Esophagus (tissue), 2 donors: Measurements from ENCODE around the gene DNAI7. TPM values are rescaled to one million over a fixed set of nuclear protein-coding genes. Genes with fewer than 3 reads are reported as not detected.

Source experiments
- H3K27ac ChIP-seq, 2 donors: one replicate each; pipeline ENCODE4 v1.5.1; 2013; ENCODE audit warnings: low read depth in 2 of 2, mild to moderate bottlenecking in 2 of 2, inconsistent platforms in 1 of 2, low read length in 1 of 2, moderate library complexity in 1 of 2
- H3K27me3 ChIP-seq, 2 donors: one replicate each; pipeline ENCODE4 v1.6.1; 2013; ENCODE audit warnings: low read length in 2 of 2, control low read depth in 1 of 2, mild to moderate bottlenecking in 1 of 2; ENCODE audit not compliant: insufficient read depth in 2 of 2, control insufficient read depth in 1 of 2
- H3K36me3 ChIP-seq, 2 donors: one replicate each; pipeline ENCODE4 v1.6.1; 2013; ENCODE audit warnings: low read length in 1 of 2; ENCODE audit not compliant: control insufficient read depth in 2 of 2, insufficient read depth in 2 of 2
- H3K4me1 ChIP-seq, 2 donors: one replicate each; pipeline ENCODE4 v1.6.1; 2013; ENCODE audit warnings: low read length in 1 of 2; ENCODE audit not compliant: control insufficient read depth in 2 of 2, insufficient read depth in 2 of 2
- H3K4me3 ChIP-seq, 2 donors: one replicate each; pipeline ENCODE4 v1.5.1; 2013; ENCODE audit warnings: low read length in 2 of 2, mild to moderate bottlenecking in 2 of 2, low read depth in 1 of 2, moderate library complexity in 1 of 2
- H3K9me3 ChIP-seq, 2 donors: one replicate each; pipeline ENCODE4 v1.6.1; 2013; ENCODE audit warnings: mild to moderate bottlenecking in 2 of 2, low read depth in 1 of 2, low read length in 1 of 2, moderate library complexity in 1 of 2; ENCODE audit not compliant: control insufficient read depth in 2 of 2, insufficient read depth in 1 of 2
- WGBS, 2 donors: extraction: QIAGEN DNeasy Blood & Tissue Kit; methylation state at CpG; one replicate each; pipeline ENCODE4 v1.1.7; 2013; 5-methylcytosine and 5-hydroxymethylcytosine counted together
- polyA plus RNA-seq, 2 donors: library from polyadenylated mRNA; stranded (reverse); fragments of 200-250 nt; gene quantifications; one replicate each; pipeline ENCODE4 v1.2.3, GENCODE V29; 2013
- donor health status: healthy with polysubstance abuse.
- donor health status: Bipolar disorder and iron deficiency.

The DNAI7 gene
- polyA plus RNA-seq, 2 donors: 0.07 to 0.18 TPM

DNA sequence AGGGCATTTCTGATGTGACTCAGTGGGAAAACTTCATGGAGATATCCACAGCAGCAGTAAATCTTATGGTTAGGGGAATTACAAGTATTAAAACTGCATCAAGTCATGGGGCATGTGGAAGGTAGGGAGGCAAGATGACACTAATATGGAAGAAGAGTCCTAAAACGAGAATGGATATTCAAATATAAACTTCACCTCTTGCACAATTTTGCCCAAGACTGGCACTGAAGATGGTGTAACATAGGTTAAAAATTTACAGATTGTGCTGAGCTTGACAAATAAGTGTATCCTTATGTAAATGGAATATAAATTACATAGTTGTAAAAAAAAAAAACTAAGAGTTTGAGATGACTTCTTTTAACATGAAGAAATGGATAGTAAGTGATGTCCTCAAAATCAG, 12.9 kb upstream of the DNAI7 start:
- H3K9me3 ChIP-seq: no peaks in the 10 kb centered on the region
- no peak overlapping the region for H3K27ac ChIP-seq
- no peaks in the 10 kb centered on the region for H3K27me3 ChIP-seq
- WGBS, 2 donors: 82 to 94% methylated on average over 1 of the region's 1 CpG
- no peak overlapping the region for H3K4me3 ChIP-seq
- no peaks in the 10 kb centered on the region for H3K4me1 ChIP-seq
- peaks cover 0 to 3% of the 10 kb centered on the region in 2 donors for H3K36me3 ChIP-seq

- WGBS, 2 donors: 98% methylated on average over 6 of the region's 6 CpGs
- Histone ChIP-seq H3K27me3 (no peaks in the 10 kb centered on the region), H3K36me3 (peaks cover 0 to 3% of the 10 kb centered on the region in 2 donors)
Observed at GRCh38 chr12:25207411-25207810, 12.5 kb upstream of the DNAI7 start.

GRCh38 chr12:25202137-25202536, 7.2 kb upstream of the DNAI7 start:
- H3K9me3 ChIP-seq: no peaks in the 10 kb centered on the region
- H3K27ac ChIP-seq: no peak overlapping the region
- no peaks in the 10 kb centered on the region for H3K27me3 ChIP-seq
- H3K4me3 ChIP-seq: no peak overlapping the region
- WGBS, 2 donors: 88 to 94% methylated on average over 2 of the region's 2 CpGs
- H3K36me3 ChIP-seq: no peaks in the 10 kb centered on the region
- no peaks in the 10 kb centered on the region for H3K4me1 ChIP-seq

More at GRCh38 chr12:25207411-25207810, 12.5 kb upstream of the DNAI7 start:
- H3K4me3 ChIP-seq: no peak overlapping the region
- H3K4me1 ChIP-seq: no peaks in the 10 kb centered on the region
- H3K9me3 ChIP-seq: no peaks in the 10 kb centered on the region
- no peak overlapping the region for H3K27ac ChIP-seq

GRCh38 chr12:25200703-25201102, 5.7 kb upstream of the DNAI7 start:
- no peaks in the 10 kb centered on the region for H3K9me3 ChIP-seq

GRCh38 chr12:25197608-25198007, 2.6 kb upstream of the DNAI7 start:
- Histone ChIP-seq H3K9me3 (no peaks in the 10 kb centered on the region), H3K27ac (no peak overlapping the region), H3K27me3 (no peaks in the 10 kb centered on the region), H3K4me3 (no peak overlapping the region), H3K36me3 (no peaks in the 10 kb centered on the region), H3K4me1 (no peaks in the 10 kb centered on the region)
- WGBS, 2 donors: 68 to 72% methylated on average over 2 of the region's 2 CpGs

More at GRCh38 chr12:25200703-25201102, 5.7 kb upstream of the DNAI7 start:
- Histone ChIP-seq H3K36me3 (no peaks in the 10 kb centered on the region), H3K27me3 (no peaks in the 10 kb centered on the region), H3K4me1 (no peaks in the 10 kb centered on the region), H3K27ac (no peak overlapping the region), H3K4me3 (no peak overlapping the region)
- WGBS, 2 donors: 66 to 67% methylated on average over 1 of the region's 1 CpG

DNA sequence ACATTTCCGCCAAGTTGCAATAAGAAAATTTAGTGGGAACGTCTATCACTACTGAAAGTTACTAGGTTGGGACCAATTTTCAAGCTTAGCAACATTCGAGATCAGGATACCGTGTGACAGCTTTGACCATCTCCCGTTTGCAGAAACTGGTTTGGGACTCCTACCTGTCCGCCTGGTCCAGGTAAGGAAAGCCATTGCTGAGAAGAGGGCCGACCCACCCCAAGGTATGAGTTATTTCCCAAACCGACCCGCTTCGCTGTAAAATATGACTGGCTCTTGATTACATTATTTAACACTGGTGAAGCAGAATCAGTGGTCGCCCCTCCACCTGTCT, 271 bp downstream of the DNAI7 start:
- H3K4me3 ChIP-seq: peak overlapping the region; percentile 80 to 87
- WGBS, 2 donors: 4 to 6% methylated on average over 11 of the region's 11 CpGs
- peak overlapping the region; percentile 41 to 93 for H3K27ac ChIP-seq
- no peaks in the 10 kb centered on the region for H3K9me3 ChIP-seq
- no peaks in the 10 kb centered on the region for H3K36me3 ChIP-seq
- H3K27me3 ChIP-seq: no peaks in the 10 kb centered on the region
- no peaks in the 10 kb centered on the region for H3K4me1 ChIP-seq

GRCh38 chr12:25194214-25194613, 746 bp downstream of the DNAI7 start:
- H3K4me1 ChIP-seq: no peaks in the 10 kb centered on the region
- 28 to 41% methylated on average over 1 of the region's 1 CpG for WGBS, 2 donors
- no peaks in the 10 kb centered on the region for H3K27me3 ChIP-seq
- H3K36me3 ChIP-seq: no peaks in the 10 kb centered on the region
- no peaks in the 10 kb centered on the region for H3K9me3 ChIP-seq
- no peak overlapping the region for H3K27ac ChIP-seq
- peak overlapping the region in 1 of 2 donors; percentile 87 for H3K4me3 ChIP-seq

DNA sequence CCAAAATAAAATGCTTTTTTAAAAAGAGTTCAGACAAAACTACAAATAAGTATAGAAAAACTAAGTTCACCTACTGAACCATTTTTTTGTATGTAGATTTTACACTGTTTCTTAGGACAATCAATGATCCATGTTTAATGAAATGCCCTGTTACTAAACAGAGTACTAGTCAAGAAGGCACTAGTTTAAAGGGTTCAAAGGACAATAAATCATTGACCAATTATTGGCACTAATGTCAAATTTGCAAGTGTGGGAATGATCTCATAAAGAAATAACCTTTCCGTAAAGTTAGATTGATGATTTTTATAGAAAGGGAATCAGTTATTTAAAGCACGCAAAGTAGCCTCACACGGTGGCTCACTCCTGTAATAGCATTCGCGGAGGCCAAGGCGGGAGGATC, 4.2 kb downstream of the DNAI7 start:
- Histone ChIP-seq H3K36me3 (no peaks in the 10 kb centered on the region), H3K4me3 (no peak overlapping the region), H3K27me3 (no peaks in the 10 kb centered on the region), H3K4me1 (no peaks in the 10 kb centered on the region), H3K9me3 (no peaks in the 10 kb centered on the region), H3K27ac (no peak overlapping the region)
- 93 to 98% methylated on average over 6 of the region's 6 CpGs for WGBS, 2 donors

GRCh38 chr12:25189656-25190055, 5.3 kb downstream of the DNAI7 start:
- H3K27ac ChIP-seq: no peak overlapping the region
- no peak overlapping the region for H3K4me3 ChIP-seq
- H3K36me3 ChIP-seq: no peaks in the 10 kb centered on the region
- no peaks in the 10 kb centered on the region for H3K9me3 ChIP-seq
- no peaks in the 10 kb centered on the region for H3K27me3 ChIP-seq
- no peaks in the 10 kb centered on the region for H3K4me1 ChIP-seq

DNA sequence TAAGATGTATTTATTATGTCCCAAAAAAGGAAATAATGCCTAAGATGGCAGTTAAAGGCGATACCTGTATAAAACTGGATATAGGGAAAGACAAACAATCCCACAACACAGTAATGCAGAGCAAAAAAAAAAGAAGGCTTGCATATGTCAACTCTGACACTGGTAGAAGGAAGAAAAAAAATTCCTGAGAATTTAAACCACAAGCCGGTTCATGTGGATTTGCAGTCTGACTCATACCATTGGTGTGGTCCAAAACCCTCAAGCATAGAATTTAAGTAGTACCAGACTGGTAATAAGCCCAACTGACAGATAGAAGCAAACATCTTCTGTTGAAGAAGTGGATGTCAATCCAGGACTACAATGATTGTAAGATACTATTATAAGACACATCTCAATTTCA, 7.2 kb downstream of the DNAI7 start:
- H3K36me3 ChIP-seq: no peaks in the 10 kb centered on the region
- H3K9me3 ChIP-seq: no peaks in the 10 kb centered on the region
- no peak overlapping the region for H3K4me3 ChIP-seq
- no peaks in the 10 kb centered on the region for H3K4me1 ChIP-seq
- H3K27ac ChIP-seq: no peak overlapping the region
- WGBS, 2 donors: 45 to 67% methylated on average over 2 of the region's 2 CpGs
- H3K27me3 ChIP-seq: no peaks in the 10 kb centered on the region
